Effector memory CD4-positive, alpha-beta T cell (primary cell): Measurements from ENCODE around the gene CENPP.

Experiments
- DNase-seq, 3 donors: peaks; one replicate each; pipeline ENCODE4 v3.0.0-alpha.2; 2020
- H3K27ac ChIP-seq: 2 replicates; pipeline ENCODE4 v1.7.0; 2013; ENCODE audit warnings: mild to moderate bottlenecking, low read length, moderate library complexity; ENCODE audit not compliant: insufficient read depth, poor library complexity, severe bottlenecking
- H3K27me3 ChIP-seq: replicated peaks from 2 replicates; pipeline ENCODE4 v1.7.0; 2013; ENCODE audit warnings: mild to moderate bottlenecking, low read length; ENCODE audit not compliant: insufficient read depth, control insufficient read depth, poor library complexity, severe bottlenecking
- H3K36me3 ChIP-seq: 2 replicates; pipeline ENCODE4 v1.7.0; 2013; ENCODE audit warnings: mild to moderate bottlenecking, low read length, moderate library complexity; ENCODE audit not compliant: control insufficient read depth, insufficient read depth
- H3K4me1 ChIP-seq: 2 replicates; pipeline ENCODE4 v1.7.0; 2013; ENCODE audit warnings: low read length, mild to moderate bottlenecking; ENCODE audit not compliant: control insufficient read depth, insufficient read depth, poor library complexity, severe bottlenecking
- H3K4me3 ChIP-seq: 2 replicates; pipeline ENCODE4 v1.7.0; 2013; ENCODE audit warnings: low read length, low read depth, mild to moderate bottlenecking; ENCODE audit not compliant: insufficient read depth, poor library complexity, severe bottlenecking
- H3K9me3 ChIP-seq: 2 replicates; pipeline ENCODE4 v1.7.0; 2013; ENCODE audit warnings: mild to moderate bottlenecking, low read length, moderate library complexity; ENCODE audit not compliant: control insufficient read depth

CENPP gene

DNA sequence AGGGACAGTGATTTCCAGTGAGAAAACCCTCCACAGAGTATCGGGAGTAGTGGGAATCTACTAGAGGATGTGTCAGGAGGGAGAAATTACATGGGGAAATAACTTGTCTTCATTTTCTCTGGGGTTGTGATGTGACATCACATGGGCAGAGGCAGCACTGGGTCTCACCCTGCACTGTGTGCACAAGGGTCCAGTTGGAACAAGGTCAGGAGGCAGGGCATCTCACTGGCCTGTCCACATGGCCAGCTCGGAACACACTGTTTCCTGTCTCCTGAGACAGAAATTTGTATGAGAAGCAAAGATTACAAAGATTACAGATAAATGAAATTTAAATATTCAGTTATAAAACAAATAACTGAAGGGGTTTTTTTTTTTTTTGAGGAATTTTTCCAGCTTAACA, 272.6 kb downstream of the CENPP start:
- Histone ChIP-seq H3K36me3 (no peaks in the 10 kb centered on the region), H3K4me3 (no peak overlapping the region), H3K27ac (no peak overlapping the region), H3K27me3 (no peaks in the 10 kb centered on the region), H3K9me3 (no peaks in the 10 kb centered on the region), H3K4me1 (no peaks in the 10 kb centered on the region)
- DNase-seq: no peak

DNA sequence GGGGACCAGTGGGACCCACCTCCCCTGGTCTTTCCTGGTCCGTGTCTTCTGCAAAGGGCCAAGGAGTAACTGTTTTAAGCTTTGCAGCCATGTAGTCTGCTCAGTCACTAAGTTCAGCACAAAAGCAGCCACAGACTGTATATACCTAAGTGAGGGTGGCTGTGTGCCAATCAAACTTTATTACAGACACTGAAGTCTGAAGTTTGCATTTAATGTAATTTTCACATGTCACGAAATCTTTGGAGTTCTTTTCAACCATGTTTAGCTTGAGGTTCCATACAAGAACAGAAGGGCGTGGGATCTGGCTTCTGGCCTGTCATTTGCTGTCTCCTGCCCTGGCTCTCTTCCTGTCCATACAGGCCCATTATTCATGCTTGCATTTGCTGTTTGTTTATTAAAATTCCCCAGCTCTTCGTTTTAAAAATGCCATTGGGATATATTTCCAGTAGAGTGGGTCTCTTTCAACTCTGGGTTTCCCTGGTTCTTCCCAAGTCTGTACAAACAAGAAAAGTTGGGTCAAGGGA, 274.2 kb downstream of the CENPP start:
- no peak for DNase-seq
- H3K36me3 ChIP-seq: no peaks in the 10 kb centered on the region
- H3K27ac ChIP-seq: no peak overlapping the region
- no peaks in the 10 kb centered on the region for H3K27me3 ChIP-seq
- H3K4me1 ChIP-seq: no peaks in the 10 kb centered on the region
- no peaks in the 10 kb centered on the region for H3K9me3 ChIP-seq
- H3K4me3 ChIP-seq: no peak overlapping the region

DNA sequence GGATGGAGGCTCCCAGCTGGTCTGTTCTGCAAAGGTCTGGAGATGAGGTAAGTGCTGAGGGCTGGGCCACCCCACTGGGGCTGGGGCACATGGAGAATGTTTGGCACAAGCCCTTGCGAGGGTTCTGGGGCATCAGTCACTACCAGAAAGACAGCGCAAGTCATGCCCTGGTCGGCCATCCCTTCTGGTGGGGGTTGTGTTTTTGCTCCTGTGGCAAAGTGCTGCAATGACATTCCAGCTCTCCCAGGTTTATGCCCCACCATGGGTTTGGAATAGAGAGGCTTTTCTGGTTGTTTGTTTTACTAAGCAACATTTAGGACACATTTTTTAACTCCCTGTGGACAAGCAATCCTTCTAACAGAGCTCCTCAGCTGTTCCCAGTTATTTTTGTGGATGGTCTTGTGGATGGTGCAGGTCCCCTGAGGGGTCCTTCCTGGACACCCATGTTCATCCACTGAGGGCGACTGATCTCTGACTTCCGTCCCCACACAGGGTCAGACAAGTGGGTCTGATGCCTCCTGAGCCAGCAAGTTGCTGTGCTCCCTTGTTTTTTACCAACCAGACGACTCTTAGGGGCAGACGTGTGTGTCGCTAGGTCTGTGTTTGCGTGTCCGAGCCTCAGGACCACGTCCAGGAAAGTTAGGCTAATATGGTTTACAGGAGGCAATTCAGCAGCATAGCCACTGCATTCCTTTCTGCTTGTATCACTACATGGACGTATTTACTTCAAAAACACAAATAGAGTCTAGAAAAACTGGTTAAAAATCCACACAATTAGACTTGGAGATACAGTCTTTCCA, 274.9 kb downstream of the CENPP start:
- no peak overlapping the region for H3K4me3 ChIP-seq
- no peaks in the 10 kb centered on the region for H3K4me1 ChIP-seq
- H3K27ac ChIP-seq: no peak overlapping the region
- no peak for DNase-seq
- H3K36me3 ChIP-seq: no peaks in the 10 kb centered on the region
- no peaks in the 10 kb centered on the region for H3K27me3 ChIP-seq
- no peaks in the 10 kb centered on the region for H3K9me3 ChIP-seq

DNA sequence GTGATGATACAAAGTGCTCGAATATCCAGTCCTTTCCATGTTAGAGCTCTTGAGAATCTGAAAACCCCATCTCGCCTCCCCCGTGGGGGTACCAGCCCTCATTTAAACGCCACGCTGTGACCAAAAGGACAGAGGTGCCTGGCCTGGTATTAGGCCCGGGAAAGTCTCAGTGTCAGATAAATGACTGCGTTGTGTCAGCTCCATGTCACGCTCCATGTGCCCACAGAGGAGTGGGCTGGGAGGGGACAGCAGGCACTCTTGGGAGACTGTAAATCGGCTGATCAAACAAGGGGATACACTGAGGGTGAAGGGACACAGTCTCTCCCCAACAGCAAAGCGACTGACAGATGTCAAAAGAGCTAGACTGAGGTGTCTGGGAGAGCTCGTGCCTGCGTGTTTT, 275.7 kb downstream of the CENPP start:
- DNase-seq: no peak
- Histone ChIP-seq H3K4me1 (no peaks in the 10 kb centered on the region), H3K27me3 (no peaks in the 10 kb centered on the region), H3K4me3 (no peak overlapping the region), H3K9me3 (no peaks in the 10 kb centered on the region), H3K27ac (no peak overlapping the region), H3K36me3 (no peaks in the 10 kb centered on the region)

DNA sequence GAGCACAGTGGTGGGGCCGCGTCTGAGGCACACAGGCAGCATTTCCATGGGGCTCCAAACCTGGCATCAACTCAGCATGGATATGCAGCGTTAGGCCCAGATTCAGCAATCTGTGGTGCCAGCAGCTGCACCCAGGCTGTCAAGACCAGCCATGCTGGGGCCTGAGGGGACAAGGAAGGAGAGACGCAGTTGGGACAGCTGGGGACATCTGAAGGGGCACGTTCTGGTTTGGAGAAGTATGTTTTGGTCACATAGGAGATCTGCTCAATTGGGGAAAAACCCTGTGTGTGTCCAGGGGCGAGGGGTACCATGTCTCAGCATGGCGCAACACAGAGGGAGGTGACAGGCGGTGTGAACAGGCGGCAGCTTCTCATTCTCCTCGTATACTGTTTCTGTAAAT, 276.7 kb downstream of the CENPP start:
- no peak for DNase-seq
- no peaks in the 10 kb centered on the region for H3K36me3 ChIP-seq
- H3K27me3 ChIP-seq: no peaks in the 10 kb centered on the region
- no peaks in the 10 kb centered on the region for H3K9me3 ChIP-seq
- no peak overlapping the region for H3K27ac ChIP-seq
- H3K4me3 ChIP-seq: no peak overlapping the region
- H3K4me1 ChIP-seq: no peaks in the 10 kb centered on the region

DNA sequence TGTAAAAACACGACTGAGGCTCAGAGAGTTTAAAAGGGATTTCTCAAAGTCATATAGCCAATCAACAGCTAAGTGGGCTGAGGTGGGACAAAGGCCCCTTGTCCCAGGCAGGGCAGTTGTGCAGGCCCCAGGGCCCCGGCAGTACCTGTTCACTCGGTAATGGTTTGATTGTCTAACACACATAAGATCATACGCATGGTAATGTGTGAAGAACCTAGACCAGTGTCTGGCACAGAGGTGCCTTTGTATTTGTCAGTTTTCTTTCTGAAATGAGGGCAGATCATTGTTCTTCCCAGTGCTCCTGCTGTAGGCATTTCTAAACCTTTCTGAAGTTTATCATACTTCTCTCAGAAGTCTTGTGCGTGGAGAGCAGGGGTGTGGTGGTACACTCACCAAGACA, 277.3 kb downstream of the CENPP start:
- Histone ChIP-seq H3K4me3 (no peak overlapping the region), H3K27ac (no peak overlapping the region), H3K9me3 (no peaks in the 10 kb centered on the region), H3K36me3 (no peaks in the 10 kb centered on the region), H3K27me3 (no peaks in the 10 kb centered on the region), H3K4me1 (no peaks in the 10 kb centered on the region)
- DNase-seq: no peak

DNA sequence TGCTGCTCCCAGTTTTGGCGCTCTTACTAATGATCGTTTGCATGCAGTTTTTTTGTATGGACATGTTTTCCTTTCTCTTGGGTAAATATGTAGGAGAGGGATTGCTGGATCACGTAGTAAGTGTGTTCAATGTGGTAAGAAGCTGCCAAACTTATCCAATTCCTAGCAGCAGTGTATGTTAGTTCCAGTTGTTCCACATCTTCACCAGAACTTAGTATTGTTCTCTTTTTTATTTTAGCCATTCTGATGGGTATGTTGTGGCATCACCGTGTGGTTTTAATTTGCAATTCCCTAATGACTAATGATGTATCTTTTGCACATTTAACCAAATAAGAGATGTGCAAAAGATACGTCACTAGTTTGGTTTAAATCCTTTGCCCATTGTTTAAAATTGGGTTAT, 278.2 kb downstream of the CENPP start:
- DNase-seq: no peak
- no peaks in the 10 kb centered on the region for H3K9me3 ChIP-seq

DNA sequence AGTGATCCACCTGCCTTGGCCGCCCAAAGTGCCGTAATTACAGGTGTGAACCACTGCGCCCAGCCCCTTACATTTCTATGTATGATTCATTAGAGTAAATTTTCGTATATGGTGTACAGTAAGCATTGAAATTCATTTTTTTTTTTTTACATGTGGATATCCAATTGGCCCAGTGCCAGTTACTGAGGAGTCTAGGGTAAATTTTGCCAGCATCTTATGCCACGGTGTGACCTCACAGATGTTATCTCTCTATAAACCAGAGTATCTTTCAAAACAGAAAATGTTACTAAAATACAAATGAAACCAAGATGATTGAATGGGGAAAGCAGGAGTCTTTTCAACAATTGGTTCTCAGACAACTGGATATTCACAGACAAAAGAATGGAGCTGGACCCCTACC, 279.5 kb downstream of the CENPP start:
- DNase-seq: no peak
- Histone ChIP-seq H3K4me3 (no peak overlapping the region), H3K27me3 (no peaks in the 10 kb centered on the region), H3K9me3 (no peaks in the 10 kb centered on the region), H3K4me1 (no peaks in the 10 kb centered on the region), H3K36me3 (no peaks in the 10 kb centered on the region), H3K27ac (no peak overlapping the region)

More for the DNA sequence above, 278.2 kb downstream of the CENPP start:
- no peak overlapping the region for H3K27ac ChIP-seq
- no peak overlapping the region for H3K4me3 ChIP-seq
- H3K4me1 ChIP-seq: no peaks in the 10 kb centered on the region
- no peaks in the 10 kb centered on the region for H3K36me3 ChIP-seq
- H3K27me3 ChIP-seq: no peaks in the 10 kb centered on the region

DNA sequence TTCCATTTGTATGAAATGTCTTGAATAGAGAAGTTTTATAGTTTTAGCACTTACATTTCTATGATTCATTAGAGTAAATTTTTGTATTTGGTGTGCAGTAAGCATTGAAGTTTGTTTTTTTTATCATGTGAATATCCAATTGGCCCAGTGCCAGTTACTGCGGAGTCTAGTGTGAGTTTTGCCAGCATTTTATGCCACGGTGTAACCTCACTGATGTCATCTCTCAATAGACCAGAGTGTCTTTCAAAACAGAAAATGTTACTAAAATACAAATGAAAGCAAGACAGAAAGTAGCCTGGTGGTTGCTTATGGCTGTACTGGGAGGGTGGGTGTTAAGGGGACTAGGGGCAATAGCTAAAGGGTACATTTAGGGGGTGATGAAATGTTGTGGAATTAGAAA, 281.3 kb downstream of the CENPP start:
- DNase-seq: no peak
- peaks cover 2% of the 10 kb centered on the region for H3K36me3 ChIP-seq
- no peak overlapping the region for H3K27ac ChIP-seq
- H3K4me3 ChIP-seq: no peak overlapping the region
- no peaks in the 10 kb centered on the region for H3K9me3 ChIP-seq
- no peaks in the 10 kb centered on the region for H3K4me1 ChIP-seq
- no peaks in the 10 kb centered on the region for H3K27me3 ChIP-seq

DNA sequence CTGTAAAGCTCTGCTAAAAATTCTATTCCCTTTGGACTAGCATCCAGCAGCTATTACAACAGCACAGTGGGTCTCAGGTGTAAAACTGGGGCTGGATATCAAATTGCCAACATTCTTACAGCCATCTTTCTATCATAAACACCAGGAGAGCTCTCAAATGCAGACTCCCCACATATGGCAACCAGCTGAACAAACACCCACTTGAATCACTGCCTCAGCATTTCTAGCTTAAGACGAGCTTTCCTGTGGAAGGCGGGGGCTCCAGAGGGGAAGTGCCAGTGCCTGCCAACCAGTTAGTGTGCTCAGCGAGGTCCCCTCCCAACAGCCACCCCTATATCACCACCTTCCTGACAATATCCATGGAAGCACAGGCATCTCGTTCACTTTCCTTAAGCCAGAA, 282.0 kb downstream of the CENPP start:
- Histone ChIP-seq H3K27me3 (no peaks in the 10 kb centered on the region), H3K4me1 (no peaks in the 10 kb centered on the region), H3K9me3 (no peaks in the 10 kb centered on the region), H3K27ac (no peak overlapping the region), H3K36me3 (peaks cover 8% of the 10 kb centered on the region), H3K4me3 (no peak overlapping the region)
- no peak for DNase-seq
